NK-92 treated with Interleukin-12 subunit alpha and Interleukin-12 subunit beta, amount 100 ng/mL, for 24 hours (cell line): Measurements from ENCODE around the gene GLYATL1.
"Not testable (repeated sequence)": the region's sequence is repeated elsewhere in the genome, so short reads cannot be mapped to it uniquely, and the experiment has no call there.

Experiments
- DNase-seq: peaks from one replicate; lab custom pipeline; 2025; lab: John Stamatoyannopoulos, UW

The GLYATL1 gene

GRCh38 chr11:58998480-58999290, 59.4 kb downstream of the GLYATL1 start:
- no peak for DNase-seq

- no peak for DNase-seq
Measured at GRCh38 chr11:58999291-58999680, 60.0 kb downstream of the GLYATL1 start.

DNA sequence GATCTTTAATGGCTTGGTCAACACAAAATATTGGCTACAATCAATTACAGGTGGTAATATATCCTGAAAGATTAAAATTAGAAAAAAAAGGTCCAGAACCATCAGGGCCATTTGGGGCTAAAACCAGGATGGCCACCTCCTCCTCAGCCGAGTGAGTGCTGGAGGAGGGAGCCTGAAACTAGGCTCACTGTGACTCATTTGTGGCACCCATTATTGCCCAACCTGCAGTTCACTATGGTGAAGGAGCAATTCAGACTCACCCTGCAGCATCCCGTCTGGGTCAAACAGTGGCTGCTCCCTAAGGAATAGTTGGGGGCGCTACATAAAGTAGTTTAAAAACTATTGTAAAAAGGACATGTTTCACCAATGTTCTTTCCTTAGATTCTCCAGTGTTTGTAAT, 60.7 kb downstream of the GLYATL1 start:
- no peak for DNase-seq

DNA sequence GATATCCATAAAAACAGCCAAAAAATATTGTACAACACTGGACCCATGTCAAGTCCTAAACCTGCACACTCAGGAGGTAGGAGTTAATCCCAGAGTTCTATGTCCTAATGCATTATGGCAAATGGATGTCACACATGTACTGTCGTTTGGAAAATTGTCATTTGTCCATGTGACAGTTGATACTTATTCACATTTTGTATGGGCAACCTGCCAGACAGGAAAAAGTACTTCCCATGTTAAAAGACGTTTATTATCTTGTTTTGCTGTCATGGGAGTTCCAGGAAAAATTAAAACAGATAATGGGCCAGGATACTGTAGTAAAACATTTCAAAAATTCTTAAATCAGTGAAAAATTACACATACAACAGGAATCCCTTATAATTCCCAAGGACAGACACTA, 62.7 kb downstream of the GLYATL1 start:
- DNase-seq, result not testable (repeated sequence)
